ENCODE data around the gene RPL7A.

DNA sequence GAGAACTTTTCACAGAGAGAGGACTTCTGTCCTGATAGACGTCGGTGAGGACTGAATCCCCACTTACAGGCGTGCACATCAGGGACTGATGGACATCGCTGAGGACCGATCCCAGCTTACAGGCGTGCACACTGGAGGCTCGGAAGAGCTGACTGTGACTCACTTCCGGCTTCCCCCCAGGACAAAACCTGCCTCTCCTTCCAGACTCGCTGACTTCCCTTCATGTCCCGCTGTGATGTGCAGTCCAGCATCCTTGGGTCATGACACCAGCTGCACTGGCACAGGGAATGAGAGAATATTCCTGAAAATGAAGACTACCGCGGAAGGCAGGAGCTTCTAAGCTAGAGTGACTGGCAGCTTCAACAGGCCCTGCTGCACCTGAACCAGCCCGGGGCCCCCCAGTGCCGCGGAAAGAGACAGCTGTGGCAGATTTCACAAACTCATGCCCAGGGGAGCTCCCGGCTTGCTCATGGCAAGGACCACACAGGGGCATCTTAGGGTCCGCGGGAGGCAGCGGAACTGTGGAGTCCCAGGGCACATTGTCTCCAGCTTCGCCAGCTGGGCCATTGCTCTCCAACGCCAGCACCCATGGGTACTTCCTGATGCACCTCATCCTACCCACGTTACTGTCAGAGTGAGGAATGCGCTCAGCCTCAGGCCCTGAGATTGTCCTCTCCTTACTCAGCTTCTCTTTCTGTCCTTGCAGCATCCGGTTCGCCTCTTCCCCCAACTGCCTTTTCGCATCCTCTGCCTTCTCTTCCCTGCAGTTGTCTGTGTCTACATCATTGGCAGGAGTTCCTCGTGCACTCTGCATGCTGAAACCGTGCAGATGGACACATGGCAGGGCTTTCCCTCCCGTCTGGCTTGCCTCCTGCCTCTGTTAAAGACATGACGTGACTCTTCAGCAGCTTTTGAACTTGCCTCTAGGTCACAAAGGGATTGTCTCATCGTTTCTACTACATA, 41.5 kb upstream of the RPL7A start:
- TF ChIP-seq, protein P1, sequence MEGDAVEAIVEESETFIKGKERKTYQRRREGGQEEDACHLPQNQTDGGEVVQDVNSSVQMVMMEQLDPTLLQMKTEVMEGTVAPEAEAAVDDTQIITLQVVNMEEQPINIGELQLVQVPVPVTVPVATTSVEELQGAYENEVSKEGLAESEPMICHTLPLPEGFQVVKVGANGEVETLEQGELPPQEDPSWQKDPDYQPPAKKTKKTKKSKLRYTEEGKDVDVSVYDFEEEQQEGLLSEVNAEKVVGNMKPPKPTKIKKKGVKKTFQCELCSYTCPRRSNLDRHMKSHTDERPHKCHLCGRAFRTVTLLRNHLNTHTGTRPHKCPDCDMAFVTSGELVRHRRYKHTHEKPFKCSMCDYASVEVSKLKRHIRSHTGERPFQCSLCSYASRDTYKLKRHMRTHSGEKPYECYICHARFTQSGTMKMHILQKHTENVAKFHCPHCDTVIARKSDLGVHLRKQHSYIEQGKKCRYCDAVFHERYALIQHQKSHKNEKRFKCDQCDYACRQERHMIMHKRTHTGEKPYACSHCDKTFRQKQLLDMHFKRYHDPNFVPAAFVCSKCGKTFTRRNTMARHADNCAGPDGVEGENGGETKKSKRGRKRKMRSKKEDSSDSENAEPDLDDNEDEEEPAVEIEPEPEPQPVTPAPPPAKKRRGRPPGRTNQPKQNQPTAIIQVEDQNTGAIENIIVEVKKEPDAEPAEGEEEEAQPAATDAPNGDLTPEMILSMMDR (IDR thresholded peaks at IDR 0.05), result no peak
- TF ChIP-seq POLR2A (IDR thresholded peaks at IDR 0.05), result no peak
- no peak for TF ChIP-seq EP300 (IDR thresholded peaks at IDR 0.05)
- no peak for TF ChIP-seq POLR2AphosphoS5 (IDR thresholded peaks at IDR 0.05)
